Activated CD4-positive, alpha-beta T cell treated with anti-CD3 and anti-CD28 coated beads, Interleukin-2, amount 10 ng/mL, durations not matched to agents 7 days and 5 days (primary cell): ENCODE data around the gene INSC. TPM values are rescaled to one million over a fixed set of nuclear protein-coding genes. Genes with fewer than 3 reads are reported as not detected.
A peak's percentile ranks its signal among the peaks of the same experiment; 100 is the strongest.

Experiments
- CTCF ChIA-PET: fragments of 350-600 bp; sonication (Branson Sonifier 250); formaldehyde crosslinking; loops from one replicate; lab custom pipeline; 2021; ENCODE audit warnings: antibody characterized with exemption; lab: Charles Lee
- POLR2A ChIA-PET: fragments of 350-600 bp; sonication (Branson Sonifier 250); formaldehyde crosslinking; loops from one replicate; lab custom pipeline; 2021; ENCODE audit warnings: antibody characterized with exemption; lab: Charles Lee
- DNase-seq: peaks from one replicate; pipeline ENCODE4 v3.0.0-alpha.2; 2020
- H3K27ac Mint-ChIP-seq: one replicate; pipeline ENCODE4 v1.8.0; 2021; ENCODE audit warnings: mild to moderate bottlenecking, moderate library complexity, mixed read lengths
- H3K27me3 Mint-ChIP-seq: one replicate; pipeline ENCODE4 v1.8.0; 2021; ENCODE audit warnings: mixed read lengths
- H3K36me3 Mint-ChIP-seq: one replicate; pipeline ENCODE4 v1.8.0; 2021; ENCODE audit warnings: low read depth, mixed read lengths
- H3K4me1 Mint-ChIP-seq: one replicate; pipeline ENCODE4 v1.8.0; 2021; ENCODE audit warnings: mixed read lengths
- H3K4me3 Mint-ChIP-seq: one replicate; pipeline ENCODE4 v1.8.0; 2021; ENCODE audit warnings: mild to moderate bottlenecking, moderate library complexity, mixed read lengths
- H3K9me3 Mint-ChIP-seq: one replicate; pipeline ENCODE4 v1.8.0; 2021; ENCODE audit warnings: mixed read lengths
- total RNA-seq, 2 experiments: library from RNA; stranded (reverse); gene quantifications; one replicate each; pipeline ENCODE4 v1.2.3, GENCODE V29; 2021

INSC gene
- total RNA-seq, 2 experiments from 2014 or later: 0.23 TPM; not detected in 1

- CTCF ChIA-PET: interaction anchor here (1.7 kb wide), 1 partner anchor 57 kb away, joined by 3 read pairs; no protein-coding TSS in a partner anchor
- Mint-ChIP-seq H3K4me3 (no peak overlapping the region), H3K9me3 (no peaks in the 10 kb centered on the region), H3K4me1 (no peaks in the 10 kb centered on the region), H3K27me3 (peaks cover 28% of the 10 kb centered on the region), H3K36me3 (no peaks in the 10 kb centered on the region), H3K27ac (no peak overlapping the region)
- no peak for DNase-seq
- POLR2A ChIA-PET: no interaction called here
These were observed 18.9 kb upstream of the INSC start for GRCh38 chr11:15095736-15096228.

GRCh38 chr11:15097411-15097810, 17.3 kb upstream of the INSC start:
- no peak overlapping the region for H3K4me3 Mint-ChIP-seq
- H3K9me3 Mint-ChIP-seq: no peaks in the 10 kb centered on the region
- POLR2A ChIA-PET: no interaction called here
- DNase-seq: no peak
- H3K36me3 Mint-ChIP-seq: no peaks in the 10 kb centered on the region
- peaks cover 28% of the 10 kb centered on the region for H3K27me3 Mint-ChIP-seq
- CTCF ChIA-PET: interaction anchor here (1.3 to 1.7 kb wide), 2 partner anchors 8 to 55 kb away, joined by 3 to 4 read pairs; no protein-coding TSS in a partner anchor
- H3K4me1 Mint-ChIP-seq: no peaks in the 10 kb centered on the region
- no peak overlapping the region for H3K27ac Mint-ChIP-seq

- Mint-ChIP-seq H3K4me1 (no peaks in the 10 kb centered on the region), H3K9me3 (no peaks in the 10 kb centered on the region), H3K4me3 (no peak overlapping the region), H3K36me3 (no peaks in the 10 kb centered on the region), H3K27ac (no peak overlapping the region), H3K27me3 (peaks cover 24% of the 10 kb centered on the region)
- CTCF ChIA-PET: interaction anchor here (0.8 to 2.8 kb wide), 4 partner anchors 7 to 60 kb away, joined by 3 to 13 read pairs (median 8); no protein-coding TSS in a partner anchor
- POLR2A ChIA-PET: no interaction called here
- DNase-seq: no peak
These were observed 15.5 kb upstream of the INSC start for GRCh38 chr11:15099267-15099666.

- Mint-ChIP-seq H3K27me3 (peaks cover 17% of the 10 kb centered on the region), H3K4me1 (no peaks in the 10 kb centered on the region), H3K36me3 (no peaks in the 10 kb centered on the region), H3K4me3 (no peak overlapping the region), H3K27ac (no peak overlapping the region), H3K9me3 (no peaks in the 10 kb centered on the region)
- ChIA-PET CTCF (interaction anchor here (0.8 to 2.8 kb wide), 8 partner anchors 9 to 193 kb away, joined by 3 to 13 read pairs (median 4); partner anchors contain the start of gene INSC), POLR2A (interaction anchor here (0.6 kb wide), 1 partner anchor 1325 kb away, joined by 4 read pairs; no protein-coding TSS in a partner anchor)
- DNase-seq: peak; percentile 56
These were observed 13.5 kb upstream of the INSC start for GRCh38 chr11:15101072-15101709.

- POLR2A ChIA-PET: no interaction called here
- Mint-ChIP-seq H3K4me3 (no peak overlapping the region), H3K36me3 (no peaks in the 10 kb centered on the region), H3K27me3 (peaks cover 8% of the 10 kb centered on the region), H3K4me1 (no peaks in the 10 kb centered on the region), H3K27ac (no peak overlapping the region), H3K9me3 (no peaks in the 10 kb centered on the region)
- no peak for DNase-seq
- CTCF ChIA-PET: interaction anchor here (1.3 to 2.6 kb wide), 2 partner anchors 10 to 14 kb away, joined by 3 to 10 read pairs; no protein-coding TSS in a partner anchor
These were observed 10.6 kb upstream of the INSC start for GRCh38 chr11:15104166-15104565.

- Mint-ChIP-seq H3K36me3 (no peaks in the 10 kb centered on the region), H3K27me3 (peaks cover 1% of the 10 kb centered on the region), H3K9me3 (no peaks in the 10 kb centered on the region), H3K4me3 (no peak overlapping the region), H3K4me1 (no peaks in the 10 kb centered on the region), H3K27ac (no peak overlapping the region)
- ChIA-PET CTCF (interaction anchor here (0.6 to 2.6 kb wide), 7 partner anchors 8 to 291 kb away, joined by 3 to 10 read pairs (median 3); partner anchors contain the start of gene INSC), POLR2A (no interaction called here)
- no peak for DNase-seq
These were observed 8.3 kb upstream of the INSC start for GRCh38 chr11:15106201-15106965.

GRCh38 chr11:15107730-15108515, 6.8 kb upstream of the INSC start:
- Mint-ChIP-seq H3K4me3 (no peak overlapping the region), H3K27ac (no peak overlapping the region), H3K4me1 (no peaks in the 10 kb centered on the region), H3K27me3 (peaks cover under 1% of the 10 kb centered on the region), H3K9me3 (no peaks in the 10 kb centered on the region), H3K36me3 (no peaks in the 10 kb centered on the region)
- POLR2A ChIA-PET: no interaction called here
- no peak for DNase-seq
- CTCF ChIA-PET: interaction anchor here (1.0 to 2.1 kb wide), 2 partner anchors 19 to 31 kb away, joined by 3 to 5 read pairs; no protein-coding TSS in a partner anchor

GRCh38 chr11:15108592-15109130, 6.1 kb upstream of the INSC start:
- ChIA-PET POLR2A (no interaction called here), CTCF (interaction anchor here (1.0 to 2.1 kb wide), 2 partner anchors 18 to 30 kb away, joined by 3 to 5 read pairs; no protein-coding TSS in a partner anchor)
- Mint-ChIP-seq H3K4me1 (peaks cover 7% of the 10 kb centered on the region), H3K27me3 (peaks cover 8% of the 10 kb centered on the region), H3K9me3 (no peaks in the 10 kb centered on the region), H3K27ac (no peak overlapping the region), H3K4me3 (no peak overlapping the region), H3K36me3 (peaks cover 3% of the 10 kb centered on the region)
- no peak for DNase-seq

GRCh38 chr11:15109602-15110001, 5.1 kb upstream of the INSC start:
- ChIA-PET CTCF (interaction anchor here (0.7 to 3.5 kb wide), 4 partner anchors 9 to 36 kb away, joined by 3 to 13 read pairs (median 6); no protein-coding TSS in a partner anchor), POLR2A (no interaction called here)
- H3K9me3 Mint-ChIP-seq: no peaks in the 10 kb centered on the region
- peaks cover 5% of the 10 kb centered on the region for H3K36me3 Mint-ChIP-seq
- peaks cover 13% of the 10 kb centered on the region for H3K27me3 Mint-ChIP-seq
- DNase-seq: no peak
- no peak overlapping the region for H3K27ac Mint-ChIP-seq
- H3K4me3 Mint-ChIP-seq: no peak overlapping the region
- peaks cover 12% of the 10 kb centered on the region for H3K4me1 Mint-ChIP-seq

GRCh38 chr11:15111215-15111614, 3.5 kb upstream of the INSC start:
- no peak for DNase-seq
- ChIA-PET POLR2A (no interaction called here), CTCF (interaction anchor here (0.6 to 3.5 kb wide), 4 partner anchors 10 to 112 kb away, joined by 3 to 13 read pairs (median 4); no protein-coding TSS in a partner anchor)
- Mint-ChIP-seq H3K27me3 (peaks cover 23% of the 10 kb centered on the region), H3K9me3 (no peaks in the 10 kb centered on the region), H3K27ac (no peak overlapping the region), H3K4me3 (no peak overlapping the region), H3K36me3 (peaks cover 5% of the 10 kb centered on the region), H3K4me1 (peaks cover 18% of the 10 kb centered on the region)

- H3K27me3 Mint-ChIP-seq: peaks cover 29% of the 10 kb centered on the region
- ChIA-PET POLR2A (no interaction called here), CTCF (interaction anchor here (2.0 to 3.5 kb wide), 2 partner anchors 11 to 37 kb away, joined by 6 to 13 read pairs; no protein-coding TSS in a partner anchor)
- no peak for DNase-seq
- H3K9me3 Mint-ChIP-seq: no peaks in the 10 kb centered on the region
- H3K4me1 Mint-ChIP-seq: peaks cover 18% of the 10 kb centered on the region
- no peak overlapping the region for H3K27ac Mint-ChIP-seq
- peaks cover 5% of the 10 kb centered on the region for H3K36me3 Mint-ChIP-seq
- H3K4me3 Mint-ChIP-seq: no peak overlapping the region
These were observed 2.6 kb upstream of the INSC start for GRCh38 chr11:15112131-15112541.
